Activated naive CD4-positive, alpha-beta T cell treated with anti-CD3 and anti-CD28 coated beads, Interleukin-2, amount 50 U/mL, for 24 hours (primary cell): ENCODE data around the gene HELQ.
"Not testable (repeated sequence)": the region's sequence is repeated elsewhere in the genome, so short reads cannot be mapped to it uniquely, and the experiment has no call there.

Source experiments
- H3K27ac Mint-ChIP-seq: one replicate; pipeline ENCODE4 v1.8.0; 2021; ENCODE audit warnings: mild to moderate bottlenecking, mixed read lengths
- H3K27me3 Mint-ChIP-seq: one replicate; pipeline ENCODE4 v1.8.0; 2021; ENCODE audit warnings: mixed read lengths
- H3K36me3 Mint-ChIP-seq: one replicate; pipeline ENCODE4 v1.8.0; 2021; ENCODE audit warnings: mixed read lengths
- H3K4me1 Mint-ChIP-seq: one replicate; pipeline ENCODE4 v1.8.0; 2021; ENCODE audit warnings: mixed read lengths
- H3K4me3 Mint-ChIP-seq: one replicate; pipeline ENCODE4 v1.8.0; 2021; ENCODE audit warnings: mild to moderate bottlenecking, mixed read lengths
- H3K9me3 Mint-ChIP-seq: one replicate; pipeline ENCODE4 v1.8.0; 2021; ENCODE audit warnings: mixed read lengths

The HELQ gene

DNA sequence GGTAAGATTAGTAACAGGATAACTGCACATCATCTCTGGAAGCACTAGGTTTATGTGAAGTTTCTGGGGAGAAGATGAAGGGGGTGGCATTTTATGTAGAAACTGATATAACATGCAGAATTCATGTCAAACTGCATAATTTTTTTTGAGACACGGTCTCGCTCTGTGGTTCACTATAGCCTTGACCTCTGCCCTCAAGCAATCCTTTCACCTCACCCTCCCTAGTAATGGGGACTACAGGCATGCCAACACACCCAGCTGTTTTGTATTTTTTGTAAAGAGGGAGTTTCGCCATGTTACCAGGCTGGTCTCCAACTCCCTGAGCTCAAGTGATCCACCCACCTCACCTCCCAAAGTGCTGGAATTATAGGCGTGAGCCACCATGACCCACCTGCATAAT is 17.8 kb upstream of the HELQ start:
- Mint-ChIP-seq H3K27me3 (no peaks in the 10 kb centered on the region), H3K27ac (no peak overlapping the region), H3K4me3 (no peak overlapping the region), H3K4me1 (peaks cover 4% of the 10 kb centered on the region), H3K9me3 (no peaks in the 10 kb centered on the region), H3K36me3 (peaks cover 2% of the 10 kb centered on the region)

DNA sequence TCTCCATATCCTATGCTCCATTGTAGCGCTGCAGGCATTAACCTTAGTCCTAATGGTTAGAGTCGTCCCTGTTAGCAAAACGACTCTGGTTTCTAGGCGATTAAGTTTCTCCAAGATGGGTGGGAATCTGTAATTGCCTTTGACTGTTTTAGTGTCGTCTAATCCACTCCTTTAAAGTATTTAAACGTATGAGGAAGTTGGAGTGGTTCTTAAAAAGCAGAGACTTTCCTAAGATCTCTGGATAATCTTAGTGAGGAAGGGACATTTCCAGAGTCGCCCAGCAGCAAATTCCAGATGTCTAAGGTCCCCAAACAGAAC is 520 bp upstream of the HELQ start:
- Mint-ChIP-seq H3K27ac (peak overlapping the region; percentile 99), H3K4me1 (peaks cover 45% of the 10 kb centered on the region), H3K36me3 (peaks cover 17% of the 10 kb centered on the region), H3K4me3 (peak overlapping the region; percentile 99), H3K27me3 (no peaks in the 10 kb centered on the region), H3K9me3 (no peaks in the 10 kb centered on the region)

DNA sequence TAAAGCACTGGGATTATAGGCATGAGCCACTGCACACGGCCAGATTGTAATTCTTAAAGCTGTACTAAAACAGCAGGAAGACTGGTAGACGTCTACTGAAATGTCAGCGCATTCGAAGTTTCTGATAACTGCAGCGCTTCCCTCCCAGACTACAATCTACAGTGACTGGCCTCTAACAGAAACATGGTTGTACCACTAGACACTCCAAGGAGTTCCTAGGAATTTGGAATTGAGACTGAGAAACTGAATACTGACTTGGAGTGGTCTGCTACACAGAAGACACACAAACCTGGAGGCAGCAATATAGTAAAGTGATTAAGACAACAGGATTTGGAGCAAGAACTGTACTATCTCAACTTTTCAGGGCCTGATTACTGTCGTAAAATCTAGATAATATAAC is 937 bp downstream of the HELQ start:
- no peaks in the 10 kb centered on the region for H3K27me3 Mint-ChIP-seq
- peaks cover 17% of the 10 kb centered on the region for H3K36me3 Mint-ChIP-seq
- peaks cover 45% of the 10 kb centered on the region for H3K4me1 Mint-ChIP-seq
- H3K4me3 Mint-ChIP-seq: peak overlapping the region; percentile 99
- H3K27ac Mint-ChIP-seq: peak overlapping the region; percentile 99
- H3K9me3 Mint-ChIP-seq: no peaks in the 10 kb centered on the region

DNA sequence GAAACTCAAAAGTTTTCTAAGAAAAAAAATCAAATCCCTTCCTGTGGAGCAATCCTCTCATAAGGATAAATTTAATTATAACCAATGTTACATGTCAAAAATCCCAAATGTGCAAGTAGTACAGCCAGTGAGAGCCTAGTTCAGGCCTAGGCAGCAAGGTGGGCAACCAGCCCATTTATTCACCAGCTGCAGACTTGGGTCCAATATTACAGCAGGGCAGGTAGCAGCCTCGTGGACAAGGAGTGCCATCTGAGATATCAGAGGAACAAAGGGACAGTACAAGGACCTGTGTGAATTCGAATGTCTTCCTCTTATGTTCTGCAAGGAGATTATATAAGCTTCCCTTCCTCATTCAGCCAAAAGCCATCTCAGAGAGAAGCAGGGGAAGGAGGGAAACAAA is 6.6 kb downstream of the HELQ start:
- no peak overlapping the region for H3K27ac Mint-ChIP-seq
- no peaks in the 10 kb centered on the region for H3K27me3 Mint-ChIP-seq
- no peak overlapping the region for H3K4me3 Mint-ChIP-seq
- H3K9me3 Mint-ChIP-seq: no peaks in the 10 kb centered on the region
- peaks cover 15% of the 10 kb centered on the region for H3K36me3 Mint-ChIP-seq
- peaks cover 28% of the 10 kb centered on the region for H3K4me1 Mint-ChIP-seq

DNA sequence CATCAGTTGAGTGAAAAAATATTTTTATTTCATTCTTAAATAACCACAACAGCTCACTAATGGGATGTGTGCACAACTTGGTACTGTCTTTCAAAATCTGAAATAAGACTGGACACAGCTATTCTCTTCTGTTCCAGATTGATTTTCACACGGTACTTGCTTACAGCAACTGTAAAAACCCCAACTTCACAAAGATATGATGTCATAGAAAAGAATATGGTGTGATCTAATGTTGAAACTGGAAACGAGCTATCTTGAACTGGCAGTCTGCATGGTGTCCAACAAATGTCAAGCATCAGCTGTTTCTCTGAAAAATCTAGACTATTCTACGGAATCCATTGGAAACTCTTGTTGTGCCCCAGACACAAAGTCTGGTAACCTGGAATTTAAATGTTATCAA is 14.7 kb downstream of the HELQ start:
- Mint-ChIP-seq H3K36me3 (peaks cover 17% of the 10 kb centered on the region), H3K27ac (no peak overlapping the region), H3K27me3 (no peaks in the 10 kb centered on the region), H3K4me1 (peaks cover 16% of the 10 kb centered on the region), H3K4me3 (no peak overlapping the region), H3K9me3 (no peaks in the 10 kb centered on the region)

DNA sequence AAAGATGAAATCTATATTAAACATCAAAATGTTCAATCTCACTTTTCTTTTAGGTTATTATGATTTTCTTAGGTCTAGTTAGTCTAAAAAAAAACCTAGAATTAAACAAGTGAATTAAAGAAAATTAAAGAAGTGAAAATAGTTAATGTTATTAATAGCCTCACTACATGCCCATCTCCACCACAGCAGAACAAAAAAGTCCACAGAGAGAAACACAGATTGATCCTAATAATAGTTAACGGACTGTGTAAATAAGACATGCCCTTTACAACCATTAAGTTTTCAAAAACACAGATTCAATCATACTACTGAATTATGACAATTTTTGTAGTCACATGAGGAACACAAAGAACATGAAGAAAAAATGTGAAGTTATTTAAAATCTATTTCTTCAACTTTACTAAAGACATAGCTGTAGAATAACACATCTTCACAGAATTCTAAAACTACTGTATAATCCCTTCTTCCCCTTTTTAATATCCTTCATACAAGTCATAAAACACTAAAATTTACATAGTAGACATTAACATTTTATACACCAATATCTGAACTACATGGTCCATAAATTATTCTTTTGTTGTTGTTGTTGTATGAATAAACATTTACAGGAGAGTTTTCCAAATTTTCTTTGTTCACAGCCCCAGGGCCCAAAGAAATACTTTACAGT is 15.3 kb downstream of the HELQ start:
- no peak overlapping the region for H3K4me3 Mint-ChIP-seq
- H3K36me3 Mint-ChIP-seq: peaks cover 17% of the 10 kb centered on the region
- peak overlapping the region; percentile 8 for H3K27ac Mint-ChIP-seq
- no peaks in the 10 kb centered on the region for H3K9me3 Mint-ChIP-seq
- peaks cover 20% of the 10 kb centered on the region for H3K4me1 Mint-ChIP-seq
- no peaks in the 10 kb centered on the region for H3K27me3 Mint-ChIP-seq

DNA sequence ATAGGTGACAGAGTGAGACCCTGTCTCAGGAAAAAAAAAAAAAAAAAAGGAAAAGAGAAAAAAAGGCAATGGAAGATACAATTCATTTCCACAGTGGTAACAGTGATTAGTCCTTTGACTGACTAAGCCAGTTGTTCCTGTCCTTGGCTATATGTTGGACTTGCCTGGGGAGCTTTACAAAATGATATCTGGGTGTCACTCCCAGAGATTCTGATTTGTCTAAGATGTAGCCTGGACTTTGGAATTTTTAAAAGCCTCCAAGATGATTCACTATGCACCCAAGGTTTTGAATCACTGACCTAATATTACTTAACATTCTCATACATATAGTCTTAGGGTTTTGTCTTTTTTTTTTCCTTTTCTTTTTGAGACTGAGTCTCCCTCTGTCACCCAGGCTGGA is 16.9 kb downstream of the HELQ start:
- H3K4me1 Mint-ChIP-seq: peaks cover 19% of the 10 kb centered on the region
- H3K27me3 Mint-ChIP-seq: no peaks in the 10 kb centered on the region
- H3K36me3 Mint-ChIP-seq: peaks cover 12% of the 10 kb centered on the region
- H3K27ac Mint-ChIP-seq: peak overlapping the region; percentile 41
- H3K9me3 Mint-ChIP-seq: no peaks in the 10 kb centered on the region
- no peak overlapping the region for H3K4me3 Mint-ChIP-seq

DNA sequence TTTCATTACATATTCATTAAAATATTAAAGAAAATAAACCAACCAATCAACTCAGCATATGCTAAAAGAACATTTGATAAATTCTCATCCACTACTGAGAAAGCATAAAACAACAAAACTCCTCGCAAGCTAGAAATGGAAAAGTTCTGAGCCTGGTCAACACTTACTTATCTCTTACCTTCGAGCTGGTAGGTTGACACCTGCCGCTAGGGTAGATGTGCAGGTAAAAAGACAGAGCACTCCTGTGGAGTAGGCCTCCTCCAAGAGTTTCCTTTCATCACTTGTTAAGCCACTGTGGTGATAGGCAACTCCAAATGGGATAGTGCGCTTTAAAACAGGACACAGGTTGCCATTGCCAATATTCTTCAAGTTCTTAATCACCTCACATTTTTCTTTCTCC is 18.9 kb downstream of the HELQ start:
- Mint-ChIP-seq H3K36me3 (peaks cover 9% of the 10 kb centered on the region), H3K9me3 (no peaks in the 10 kb centered on the region), H3K4me1 (peaks cover 19% of the 10 kb centered on the region), H3K4me3 (no peak overlapping the region), H3K27me3 (no peaks in the 10 kb centered on the region), H3K27ac (no peak overlapping the region)

DNA sequence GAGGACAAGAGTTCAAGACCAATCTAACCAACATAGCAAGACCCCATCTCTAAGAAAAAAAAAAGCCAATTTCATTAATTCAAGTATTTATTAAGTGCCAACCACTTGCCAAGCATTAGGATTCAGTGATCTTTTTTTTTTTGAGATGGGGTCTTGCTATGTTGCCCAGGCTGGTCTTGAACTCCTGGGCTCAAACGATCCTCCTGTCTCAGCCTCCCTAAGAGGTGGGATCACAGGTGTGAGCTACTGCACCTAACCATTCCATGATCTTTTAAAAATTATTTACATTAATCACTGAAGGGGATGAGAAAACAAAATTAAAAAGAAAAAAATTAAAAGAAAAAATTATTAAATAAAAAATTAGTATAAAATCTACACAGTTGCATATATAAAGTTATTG is 24.4 kb downstream of the HELQ start:
- no peaks in the 10 kb centered on the region for H3K9me3 Mint-ChIP-seq
- H3K27me3 Mint-ChIP-seq: no peaks in the 10 kb centered on the region
- H3K36me3 Mint-ChIP-seq: peaks cover 14% of the 10 kb centered on the region
- H3K4me1 Mint-ChIP-seq: peaks cover 12% of the 10 kb centered on the region
- no peak overlapping the region for H3K4me3 Mint-ChIP-seq
- no peak overlapping the region for H3K27ac Mint-ChIP-seq

DNA sequence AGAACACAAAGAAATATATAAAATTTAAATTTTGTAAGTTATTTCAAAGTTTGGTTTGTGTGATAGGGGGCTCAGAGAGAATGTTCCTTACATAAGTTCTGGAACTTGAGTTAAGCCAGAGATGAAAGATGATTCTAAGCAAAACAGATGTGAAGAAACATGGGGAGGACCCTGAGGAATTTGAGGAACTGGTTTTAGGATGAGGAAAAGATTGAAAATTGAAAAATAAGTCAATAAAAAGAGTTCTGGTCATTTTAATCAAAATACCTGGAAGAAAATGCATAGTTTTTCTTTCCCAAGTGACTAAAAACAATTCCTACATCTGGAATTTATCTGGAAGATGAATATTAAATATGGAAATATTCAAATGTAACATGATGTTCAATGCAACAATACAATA is 37.4 kb downstream of the HELQ start:
- Mint-ChIP-seq H3K4me1 (no peaks in the 10 kb centered on the region), H3K9me3 (no peaks in the 10 kb centered on the region), H3K4me3 (no peak overlapping the region), H3K36me3 (peaks cover 13% of the 10 kb centered on the region), H3K27me3 (no peaks in the 10 kb centered on the region), H3K27ac (no peak overlapping the region)

DNA sequence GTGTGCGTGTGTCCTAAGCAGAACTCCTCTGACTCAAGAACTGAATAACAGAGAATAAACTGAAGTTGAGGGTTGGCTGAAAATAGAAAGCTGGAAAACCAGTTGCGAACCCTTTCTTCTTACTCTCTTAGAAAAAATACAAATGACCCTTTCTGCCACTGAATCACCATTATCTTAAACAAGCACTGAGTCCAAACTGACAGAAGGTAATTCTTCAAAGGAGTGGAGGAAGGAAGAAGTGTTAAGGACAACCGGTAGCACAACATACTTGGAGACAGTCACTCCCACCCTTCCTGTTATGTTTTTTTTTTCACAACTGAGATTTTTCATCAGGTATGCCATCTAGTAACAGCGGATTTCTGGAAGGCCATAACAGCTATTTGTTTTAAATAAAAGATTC is 38.1 kb downstream of the HELQ start:
- H3K36me3 Mint-ChIP-seq: peaks cover 12% of the 10 kb centered on the region
- no peaks in the 10 kb centered on the region for H3K9me3 Mint-ChIP-seq
- H3K4me1 Mint-ChIP-seq: no peaks in the 10 kb centered on the region
- no peak overlapping the region for H3K4me3 Mint-ChIP-seq
- no peaks in the 10 kb centered on the region for H3K27me3 Mint-ChIP-seq
- no peak overlapping the region for H3K27ac Mint-ChIP-seq

DNA sequence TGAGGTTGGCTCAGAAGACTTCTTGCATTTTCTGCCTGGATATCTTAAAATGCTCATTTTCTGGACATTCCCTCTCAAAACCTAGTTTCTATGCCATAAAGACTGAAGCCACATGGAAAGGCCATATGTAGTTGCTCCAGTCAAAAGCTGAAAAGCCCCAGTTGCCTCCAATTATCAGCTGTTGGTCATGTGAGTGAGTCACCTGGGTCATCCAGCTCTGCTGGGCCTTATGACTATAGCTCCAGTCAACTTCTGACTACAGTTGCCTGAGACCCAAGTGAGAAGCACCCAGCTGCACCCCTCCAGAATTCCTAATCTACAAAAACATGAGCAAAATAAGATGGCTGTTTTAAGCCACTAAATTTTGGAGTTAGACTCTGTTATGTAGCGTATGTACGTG is 41.9 kb downstream of the HELQ start:
- H3K36me3 Mint-ChIP-seq: peaks cover 15% of the 10 kb centered on the region
- H3K4me1 Mint-ChIP-seq: no peaks in the 10 kb centered on the region
- no peaks in the 10 kb centered on the region for H3K9me3 Mint-ChIP-seq
- H3K27ac Mint-ChIP-seq: no peak overlapping the region
- H3K4me3 Mint-ChIP-seq: no peak overlapping the region
- H3K27me3 Mint-ChIP-seq: no peaks in the 10 kb centered on the region

DNA sequence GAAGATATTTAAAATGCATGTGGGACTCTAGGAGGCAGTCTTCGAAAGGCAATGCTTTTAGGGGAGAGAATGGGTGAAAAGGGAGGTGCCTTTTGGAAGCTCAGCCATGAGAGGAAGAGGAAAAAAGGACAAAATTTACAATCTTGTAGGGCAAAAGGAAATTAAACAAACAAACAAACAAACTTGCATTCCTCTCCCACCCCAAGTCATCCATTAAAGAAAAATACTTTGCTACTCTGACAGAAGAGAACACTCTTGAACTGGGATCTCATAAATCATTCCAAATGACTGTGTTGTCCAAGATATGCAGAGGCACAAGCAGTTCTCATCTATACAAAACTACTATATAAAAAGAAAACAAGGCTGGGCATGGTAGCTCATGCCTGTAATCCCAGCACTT is 46.7 kb downstream of the HELQ start:
- H3K4me1 Mint-ChIP-seq: no peaks in the 10 kb centered on the region
- H3K27ac Mint-ChIP-seq: peak overlapping the region; percentile 81
- peaks cover 14% of the 10 kb centered on the region for H3K36me3 Mint-ChIP-seq

DNA sequence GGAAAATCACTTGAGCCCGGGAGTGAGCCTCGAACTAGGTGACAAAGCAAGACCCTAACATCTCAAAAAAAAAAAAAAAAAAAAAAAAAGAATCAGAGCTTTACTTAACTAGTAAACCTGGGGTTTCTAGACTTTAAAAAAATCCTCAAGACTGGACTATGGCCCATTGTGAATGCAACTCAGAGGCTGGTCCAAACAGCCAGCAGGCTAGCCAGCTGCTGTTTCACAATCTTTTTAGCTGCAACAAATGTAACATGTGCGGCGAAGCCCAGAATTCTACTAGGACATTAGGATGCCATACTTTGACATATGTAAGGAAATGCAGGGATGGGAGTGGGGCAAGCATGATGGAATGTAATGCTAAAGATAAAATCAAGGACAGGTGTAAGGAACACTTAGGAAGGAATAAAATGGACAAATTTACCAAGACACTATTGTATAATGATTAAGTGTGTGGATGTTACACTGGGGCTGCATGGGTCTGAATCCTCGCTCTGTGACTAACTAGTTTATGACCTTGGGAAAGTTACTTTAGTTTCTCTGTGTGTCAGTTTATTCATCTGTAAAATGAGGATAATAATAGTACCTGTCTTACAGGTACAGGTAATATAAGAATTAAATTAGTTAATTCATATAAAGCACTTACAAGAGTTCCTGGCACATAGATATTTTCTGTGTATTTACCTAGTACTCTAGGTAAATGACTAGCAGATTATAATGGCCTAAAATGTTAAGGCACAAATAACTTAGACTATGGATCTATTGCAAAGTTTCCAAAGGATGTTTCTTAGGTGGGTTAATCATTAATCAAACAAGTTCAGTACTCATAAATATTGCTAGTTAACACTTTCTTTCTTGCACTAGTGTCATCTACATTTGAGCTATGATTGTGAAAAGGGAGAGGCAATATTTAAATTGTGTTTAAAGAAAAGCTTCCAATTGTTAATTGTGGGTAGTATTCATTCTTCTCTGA is 49.5 kb downstream of the HELQ start:
- no peaks in the 10 kb centered on the region for H3K4me1 Mint-ChIP-seq
- H3K4me3 Mint-ChIP-seq: no peak overlapping the region
- H3K27ac Mint-ChIP-seq: no peak overlapping the region
- no peaks in the 10 kb centered on the region for H3K27me3 Mint-ChIP-seq
- peaks cover 17% of the 10 kb centered on the region for H3K36me3 Mint-ChIP-seq
- H3K9me3 Mint-ChIP-seq: no peaks in the 10 kb centered on the region

More for the DNA sequence above, 46.7 kb downstream of the HELQ start:
- no peak overlapping the region for H3K4me3 Mint-ChIP-seq
- no peaks in the 10 kb centered on the region for H3K9me3 Mint-ChIP-seq
- no peaks in the 10 kb centered on the region for H3K27me3 Mint-ChIP-seq

DNA sequence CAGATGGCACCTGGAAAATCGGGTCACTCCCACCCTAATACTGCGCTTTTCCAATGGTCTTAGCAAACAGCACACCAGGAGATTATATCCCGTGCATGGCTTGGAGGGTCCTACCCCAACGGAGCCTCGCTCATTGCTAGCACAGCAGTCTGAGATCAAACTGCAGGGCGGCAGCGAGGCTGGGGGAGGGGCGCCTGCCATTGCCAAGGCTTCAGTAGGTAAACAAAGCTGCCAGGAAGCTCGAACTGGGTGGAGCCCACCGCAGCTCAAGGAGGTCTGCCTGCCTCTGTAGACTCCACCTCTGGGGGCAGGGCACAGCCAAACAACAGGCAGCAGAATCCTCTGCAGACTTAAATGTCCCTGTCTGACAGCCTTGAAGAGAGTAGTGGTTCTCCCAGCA is 57.5 kb downstream of the HELQ start:
- H3K4me1 Mint-ChIP-seq, H3K4me3 Mint-ChIP-seq, H3K27me3 Mint-ChIP-seq, H3K27ac Mint-ChIP-seq, H3K9me3 Mint-ChIP-seq: not testable (repeated sequence)
- H3K36me3 Mint-ChIP-seq: peaks cover 20% of the 10 kb centered on the region

DNA sequence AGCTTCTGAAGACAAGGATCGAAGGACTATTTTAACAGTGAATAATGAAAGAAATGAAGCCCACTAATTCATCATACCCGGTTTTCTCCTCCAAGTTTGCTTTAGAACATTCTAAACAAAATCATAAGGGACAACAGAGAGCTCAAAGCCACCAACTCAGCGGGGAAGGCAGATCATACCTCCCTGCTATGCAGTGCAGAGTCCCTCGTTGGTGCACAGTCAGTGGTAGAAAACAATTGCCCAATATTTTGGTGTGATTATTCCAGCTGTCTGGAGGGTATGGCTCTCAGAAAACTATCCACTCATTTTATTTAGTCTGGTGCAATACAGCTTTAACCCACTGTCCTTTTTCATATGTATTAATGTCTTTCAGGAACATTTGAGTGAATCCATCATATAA is 61.7 kb downstream of the HELQ start:
- peaks cover 6% of the 10 kb centered on the region for H3K36me3 Mint-ChIP-seq
- H3K27me3 Mint-ChIP-seq: no peaks in the 10 kb centered on the region
- no peaks in the 10 kb centered on the region for H3K9me3 Mint-ChIP-seq
- no peak overlapping the region for H3K4me3 Mint-ChIP-seq
- H3K4me1 Mint-ChIP-seq: no peaks in the 10 kb centered on the region
- H3K27ac Mint-ChIP-seq: no peak overlapping the region
